IMR-90 (cell line): ENCODE data around the gene ADGRF4.

Experiments
- BHLHE40 ChIP-seq: fragments of 150-350 bp; IDR thresholded peaks from 2 replicates; pipeline ENCODE4 v1.6.1; 2016; ENCODE audit warnings: mild to moderate bottlenecking, low read depth, low read length
- CHD1 ChIP-seq: IDR thresholded peaks from 2 replicates; pipeline ENCODE4 v1.6.1; 2012; ENCODE audit warnings: low read depth, low read length, improper control_type of control experiment
- CTCF ChIP-seq: conservative IDR thresholded peaks from 2 replicates; pipeline ENCODE4 v1.5.1; 2012; ENCODE audit warnings: mild to moderate bottlenecking, low read depth, low read length, improper control_type of control experiment
- ELK1 ChIP-seq: fragments of 150-350 bp; IDR thresholded peaks from 2 replicates; pipeline ENCODE4 v1.6.1; 2016; ENCODE audit warnings: low read depth, mild to moderate bottlenecking, low read length, moderate library complexity, borderline replicate concordance
- FOS ChIP-seq: fragments of 150-350 bp; IDR thresholded peaks from 2 replicates; pipeline ENCODE4 v1.6.1; 2016; ENCODE audit warnings: low read depth, low read length
- MXI1 ChIP-seq: IDR thresholded peaks from 2 replicates; pipeline ENCODE4 v1.6.1; 2012; ENCODE audit warnings: low read depth, mild to moderate bottlenecking, low read length, moderate library complexity, borderline replicate concordance
- POLR2A ChIP-seq: IDR thresholded peaks from 2 replicates; pipeline ENCODE4 v1.6.1; 2012; ENCODE audit warnings: mild to moderate bottlenecking, low read depth, low read length
- RAD21 ChIP-seq: IDR thresholded peaks from 2 replicates; pipeline ENCODE4 v1.6.1; 2012; ENCODE audit warnings: low read length, improper control_type of control experiment
- RCOR1 ChIP-seq: IDR thresholded peaks from 2 replicates; pipeline ENCODE4 v1.6.1; 2012; ENCODE audit warnings: mild to moderate bottlenecking, low read length, improper control_type of control experiment; ENCODE audit not compliant: insufficient replicate concordance

GRCh38 chr6:47749757-47750156 lies 51.4 kb downstream of the ADGRF4 start:
- TF ChIP-seq CTCF (no peak), POLR2A (no peak), RAD21 (no peak), MXI1 (no peak), CHD1 (no peak), FOS (no peak), ELK1 (no peak), BHLHE40 (no peak), RCOR1 (no peak)
